ENCODE results near the gene MYMK. TPM values are rescaled to one million over a fixed set of nuclear protein-coding genes. Genes with fewer than 3 reads are reported as not detected.

Gene MYMK
- polyA plus RNA-seq, 3 donors = not detected

DNA sequence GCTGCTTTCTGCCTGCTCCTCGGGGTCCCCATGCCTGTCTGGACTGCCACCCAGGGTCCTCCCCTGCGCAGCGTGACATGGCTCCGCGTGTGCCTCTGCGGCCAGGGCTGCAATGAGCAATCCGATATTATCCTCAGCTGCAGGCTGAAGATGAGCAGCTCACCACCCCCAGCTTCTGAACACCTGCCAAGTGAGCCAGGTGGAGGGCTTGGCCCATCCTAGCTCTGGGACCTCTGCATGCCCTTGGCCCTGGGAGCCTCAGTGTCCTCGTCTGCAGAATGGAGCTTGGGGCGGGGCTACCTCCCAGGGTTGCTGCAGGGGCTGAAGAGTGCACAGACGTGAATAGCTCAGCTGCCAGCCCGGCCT lies 4.1 kb upstream of the MYMK start:
- H3K4me3 Mint-ChIP-seq = no peak overlapping the region
- peaks cover 0 to 2% (median 0%) of the 10 kb centered on the region in 7 donors for H3K9me3 Mint-ChIP-seq
- no peak overlapping the region for H2AFZ ChIP-seq (ENCODE audit: insufficient read depth, low read depth, low read length, poor library complexity, severe bottlenecking)
- H3K27me3 Mint-ChIP-seq (ENCODE audit: low read depth in 3 of 3) = peaks cover 18 to 29% (median 23%) of the 10 kb centered on the region in 3 donors
- H3K4me1 ChIP-seq (ENCODE audit: control insufficient read depth in 1 of 2, insufficient read depth in 2 of 2, low read length in 2 of 2) = no peaks in the 10 kb centered on the region
- intact Hi-C loops (cut with micrococcal nuclease) = no loop called here
- no peak overlapping the region for H3K4me2 ChIP-seq (replicated peaks; ENCODE audit: extremely low read depth, low read length, poor library complexity, severe bottlenecking)
- no peaks in the 10 kb centered on the region for H3K9me3 ChIP-seq (replicated peaks in 1 of 2; ENCODE audit: control insufficient read depth in 1 of 2, insufficient read depth in 1 of 2, low read length in 2 of 2)
- H3K36me3 ChIP-seq (replicated peaks in 1 of 2; ENCODE audit: control insufficient read depth in 1 of 2, insufficient read depth in 2 of 2, low read length in 2 of 2) = no peaks in the 10 kb centered on the region
- WGBS (ENCODE audit: insufficient coverage) = 92% methylated on average over 11 of the region's 11 CpGs
- H3K27ac Mint-ChIP-seq = no peak overlapping the region
- TF ChIP-seq, protein P1, sequence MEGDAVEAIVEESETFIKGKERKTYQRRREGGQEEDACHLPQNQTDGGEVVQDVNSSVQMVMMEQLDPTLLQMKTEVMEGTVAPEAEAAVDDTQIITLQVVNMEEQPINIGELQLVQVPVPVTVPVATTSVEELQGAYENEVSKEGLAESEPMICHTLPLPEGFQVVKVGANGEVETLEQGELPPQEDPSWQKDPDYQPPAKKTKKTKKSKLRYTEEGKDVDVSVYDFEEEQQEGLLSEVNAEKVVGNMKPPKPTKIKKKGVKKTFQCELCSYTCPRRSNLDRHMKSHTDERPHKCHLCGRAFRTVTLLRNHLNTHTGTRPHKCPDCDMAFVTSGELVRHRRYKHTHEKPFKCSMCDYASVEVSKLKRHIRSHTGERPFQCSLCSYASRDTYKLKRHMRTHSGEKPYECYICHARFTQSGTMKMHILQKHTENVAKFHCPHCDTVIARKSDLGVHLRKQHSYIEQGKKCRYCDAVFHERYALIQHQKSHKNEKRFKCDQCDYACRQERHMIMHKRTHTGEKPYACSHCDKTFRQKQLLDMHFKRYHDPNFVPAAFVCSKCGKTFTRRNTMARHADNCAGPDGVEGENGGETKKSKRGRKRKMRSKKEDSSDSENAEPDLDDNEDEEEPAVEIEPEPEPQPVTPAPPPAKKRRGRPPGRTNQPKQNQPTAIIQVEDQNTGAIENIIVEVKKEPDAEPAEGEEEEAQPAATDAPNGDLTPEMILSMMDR (IDR thresholded peaks at IDR 0.05) = no peak
- H3K36me3 Mint-ChIP-seq = no peaks in the 10 kb centered on the region
- H3K9ac ChIP-seq (ENCODE audit: insufficient read depth, low read length, poor library complexity, severe bottlenecking) = no peak overlapping the region
- no peaks in the 10 kb centered on the region for H3K79me2 ChIP-seq (ENCODE audit: insufficient read depth, low read length)
- H3K27ac ChIP-seq (ENCODE audit: low read depth in 1 of 2, low read length in 2 of 2) = no peak overlapping the region
- peaks cover 0 to 16% of the 10 kb centered on the region in 2 donors for H3K27me3 ChIP-seq (ENCODE audit: control insufficient read depth in 2 of 2, insufficient read depth in 2 of 2, low read length in 2 of 2)
- no peak overlapping the region for H3K4me3 ChIP-seq (replicated peaks in 1 of 3; ENCODE audit: low read depth in 2 of 3, low read length in 3 of 3)
- H4K20me1 ChIP-seq (ENCODE audit: insufficient read depth, low read length) = no peaks in the 10 kb centered on the region
- H3K4me1 Mint-ChIP-seq = peaks cover 4% of the 10 kb centered on the region
- no peak for DNase-seq

DNA sequence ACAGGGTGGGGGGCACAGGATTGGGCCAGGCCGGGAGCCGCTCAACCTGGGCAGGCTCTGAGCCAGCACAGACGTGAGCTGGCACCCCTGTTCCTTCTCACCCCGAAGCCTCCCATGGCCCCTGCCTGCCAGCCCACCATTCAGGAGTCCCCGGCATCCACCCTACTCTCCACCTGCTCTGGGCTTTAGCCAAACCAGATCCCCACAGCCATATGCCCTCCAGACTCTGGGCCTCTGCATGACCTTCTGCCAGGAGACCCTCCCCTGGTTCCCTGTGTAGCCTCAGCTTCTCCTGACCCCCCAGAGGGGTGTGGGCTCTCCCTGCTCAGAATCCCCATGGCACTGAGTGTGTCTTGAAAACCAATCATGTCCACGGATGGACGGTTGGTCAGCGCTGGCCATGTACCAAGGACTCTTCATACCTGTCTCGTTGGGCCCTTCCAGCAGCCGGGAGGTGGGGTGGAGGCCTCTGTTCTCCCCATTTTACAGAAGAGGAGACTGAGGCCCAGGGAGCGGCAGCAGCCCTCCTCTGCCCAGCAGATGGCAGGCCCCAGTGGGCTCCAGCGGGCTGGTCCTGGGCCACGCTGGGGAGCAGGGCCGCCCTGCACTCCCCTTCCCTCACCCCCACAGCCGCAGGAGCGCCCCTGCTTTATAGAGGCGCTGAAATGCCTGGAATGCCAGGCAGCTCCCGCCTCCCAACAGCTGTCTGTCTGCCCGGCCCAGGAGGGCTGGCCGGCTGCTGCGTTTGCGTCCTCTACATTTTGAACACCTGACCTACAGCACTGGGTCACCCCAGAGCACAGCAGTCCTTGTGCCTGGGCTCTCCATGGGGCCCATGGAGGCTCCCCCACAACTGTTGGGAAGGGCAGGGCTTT lies 3.5 kb upstream of the MYMK start:
- H3K4me1 Mint-ChIP-seq = peaks cover 4% of the 10 kb centered on the region
- H3K36me3 Mint-ChIP-seq = no peaks in the 10 kb centered on the region
- H3K27ac ChIP-seq (ENCODE audit: low read depth in 1 of 2, low read length in 2 of 2) = no peak overlapping the region
- WGBS (ENCODE audit: insufficient coverage) = 93% methylated on average over 21 of the region's 22 CpGs
- H3K79me2 ChIP-seq (ENCODE audit: insufficient read depth, low read length) = no peaks in the 10 kb centered on the region
- no peak overlapping the region for H3K4me3 ChIP-seq (replicated peaks in 1 of 3; ENCODE audit: low read depth in 2 of 3, low read length in 3 of 3)
- H3K9me3 ChIP-seq (replicated peaks in 1 of 2; ENCODE audit: control insufficient read depth in 1 of 2, insufficient read depth in 1 of 2, low read length in 2 of 2) = no peaks in the 10 kb centered on the region
- no peaks in the 10 kb centered on the region for H4K20me1 ChIP-seq (ENCODE audit: insufficient read depth, low read length)
- no peak overlapping the region for H2AFZ ChIP-seq (ENCODE audit: insufficient read depth, low read depth, low read length, poor library complexity, severe bottlenecking)
- no peak for DNase-seq
- peak overlapping the region in 1 of 7 donors; percentile 5 for H3K27ac Mint-ChIP-seq
- H3K4me1 ChIP-seq (ENCODE audit: control insufficient read depth in 1 of 2, insufficient read depth in 2 of 2, low read length in 2 of 2) = no peaks in the 10 kb centered on the region
- H3K4me2 ChIP-seq (replicated peaks; ENCODE audit: extremely low read depth, low read length, poor library complexity, severe bottlenecking) = no peak overlapping the region
- peaks cover 0 to 10% of the 10 kb centered on the region in 2 donors for H3K27me3 ChIP-seq (ENCODE audit: control insufficient read depth in 2 of 2, insufficient read depth in 2 of 2, low read length in 2 of 2)
- no peaks in the 10 kb centered on the region for H3K36me3 ChIP-seq (replicated peaks in 1 of 2; ENCODE audit: control insufficient read depth in 1 of 2, insufficient read depth in 2 of 2, low read length in 2 of 2)
- intact Hi-C loops (cut with micrococcal nuclease) = no loop called here
- H3K9me3 Mint-ChIP-seq = peaks cover 0 to 1% (median 0%) of the 10 kb centered on the region in 7 donors
- H3K9ac ChIP-seq (ENCODE audit: insufficient read depth, low read length, poor library complexity, severe bottlenecking) = no peak overlapping the region
- H3K4me3 Mint-ChIP-seq = no peak overlapping the region
- H3K27me3 Mint-ChIP-seq (ENCODE audit: low read depth in 3 of 3) = peaks cover 12 to 22% (median 19%) of the 10 kb centered on the region in 3 donors
- TF ChIP-seq, protein P1 (IDR thresholded peaks at IDR 0.05) = no peak

Data from CD14-positive monocyte (primary cell).